ENCODE data around the gene SHOC1. TPM values are rescaled to one million over a fixed set of nuclear protein-coding genes. Genes with fewer than 3 reads are reported as not detected.

SHOC1 gene
- total and polyA plus RNA-seq, 12 donors: 0.11 to 8.2 (median 3.2) TPM

DNA sequence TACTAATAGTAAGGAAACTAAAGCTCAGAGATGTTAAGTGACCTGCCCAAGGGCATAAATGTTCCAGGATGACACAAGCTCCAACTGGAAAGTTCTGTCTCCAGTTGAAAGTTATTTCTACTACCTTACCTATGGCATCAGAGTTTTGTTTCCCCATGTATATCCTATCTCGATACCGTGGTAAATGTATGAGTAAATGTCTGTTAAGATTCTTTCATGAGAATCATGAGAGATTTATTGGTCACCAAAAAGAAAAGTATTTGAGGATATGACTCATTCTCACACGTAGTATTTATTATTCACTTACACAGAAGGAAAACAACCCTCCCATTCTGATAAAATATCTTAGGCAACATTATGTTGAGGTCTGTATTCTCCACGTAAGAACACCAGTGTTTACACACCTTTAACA, 11.1 kb upstream of the SHOC1 start:
- WGBS, 4 donors: 33 to 54% (median 39%) methylated on average over 4 of the region's 4 CpGs
- DNase-seq: no peak
- no peaks in the 10 kb centered on the region for H3K9me3 ChIP-seq (replicated peaks in 1 of 3)
- H3K4me1 ChIP-seq (replicated peaks in 1 of 2): no peaks in the 10 kb centered on the region
- TF ChIP-seq POLR2A (IDR thresholded peaks at IDR 0.05) (no peak), CTCF (IDR thresholded peaks at IDR 0.05) (no peak)
- H3K4me3 ChIP-seq: no peak overlapping the region
- no peak overlapping the region for H3K27ac ChIP-seq
- H3K27me3 ChIP-seq: no peaks in the 10 kb centered on the region
- intact Hi-C loops (cut with DNase I): no loop called here
- no peaks in the 10 kb centered on the region for H3K36me3 ChIP-seq (replicated peaks in 1 of 2)

- no peaks in the 10 kb centered on the region for H3K36me3 ChIP-seq (replicated peaks in 1 of 2)
- TF ChIP-seq POLR2A (IDR thresholded peaks at IDR 0.05): no peak
- no peaks in the 10 kb centered on the region for H3K9me3 ChIP-seq (replicated peaks in 1 of 3)
- intact Hi-C loops (cut with DNase I): no loop called here
- 97 to 99% (median 98%) methylated on average over 2 of the region's 2 CpGs for WGBS, 4 donors
- no peak for DNase-seq
- no peaks in the 10 kb centered on the region for H3K27me3 ChIP-seq
- no peaks in the 10 kb centered on the region for H3K4me1 ChIP-seq (replicated peaks in 1 of 2)
- no peak overlapping the region for H3K27ac ChIP-seq
- no peak overlapping the region for H3K4me3 ChIP-seq
These were observed 10.5 kb upstream of the SHOC1 start for GRCh38 chr9:111805262-111805661.

GRCh38 chr9:111804636-111805035, 9.9 kb upstream of the SHOC1 start:
- H3K27ac ChIP-seq: no peak overlapping the region
- TF ChIP-seq CTCF (IDR thresholded peaks at IDR 0.05) (no peak), POLR2A (IDR thresholded peaks at IDR 0.05) (no peak)
- no peaks in the 10 kb centered on the region for H3K9me3 ChIP-seq (replicated peaks in 1 of 3)
- H3K36me3 ChIP-seq (replicated peaks in 1 of 2): no peaks in the 10 kb centered on the region
- WGBS, 4 donors: 87 to 96% (median 91%) methylated on average over 2 of the region's 2 CpGs
- intact Hi-C loops (cut with DNase I): no loop called here
- DNase-seq: no peak
- no peaks in the 10 kb centered on the region for H3K4me1 ChIP-seq (replicated peaks in 1 of 2)
- H3K4me3 ChIP-seq: no peak overlapping the region
- H3K27me3 ChIP-seq: no peaks in the 10 kb centered on the region

DNA sequence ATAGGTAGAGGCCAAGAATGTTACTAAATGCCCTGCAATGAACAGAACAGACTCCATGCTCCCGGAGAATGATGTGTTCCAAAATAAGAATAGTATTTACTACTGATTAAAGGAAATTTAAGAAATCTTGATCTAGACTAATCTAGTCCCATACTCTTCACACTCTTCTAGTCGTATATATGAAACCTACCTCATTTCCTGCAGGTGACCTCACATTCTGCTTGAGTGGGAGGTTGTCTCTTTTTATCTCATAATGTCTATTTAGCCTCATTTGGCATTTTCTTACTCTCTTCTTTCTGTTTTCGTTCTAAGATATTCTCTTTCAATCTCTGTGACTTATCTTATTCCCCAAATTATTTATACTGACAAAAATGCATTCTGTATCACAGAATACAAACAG, 9.2 kb upstream of the SHOC1 start:
- WGBS, 4 donors: 87 to 91% (median 88%) methylated on average over 3 of the region's 3 CpGs
- Histone ChIP-seq H3K4me3 (no peak overlapping the region), H3K27me3 (no peaks in the 10 kb centered on the region), H3K4me1 (replicated peaks in 1 of 2) (no peaks in the 10 kb centered on the region), H3K9me3 (replicated peaks in 1 of 3) (no peaks in the 10 kb centered on the region), H3K27ac (no peak overlapping the region), H3K36me3 (replicated peaks in 1 of 2) (no peaks in the 10 kb centered on the region)
- no peak for DNase-seq
- TF ChIP-seq CTCF (IDR thresholded peaks at IDR 0.05) (no peak), POLR2A (IDR thresholded peaks at IDR 0.05) (no peak)
- intact Hi-C loops (cut with DNase I): no loop called here

DNA sequence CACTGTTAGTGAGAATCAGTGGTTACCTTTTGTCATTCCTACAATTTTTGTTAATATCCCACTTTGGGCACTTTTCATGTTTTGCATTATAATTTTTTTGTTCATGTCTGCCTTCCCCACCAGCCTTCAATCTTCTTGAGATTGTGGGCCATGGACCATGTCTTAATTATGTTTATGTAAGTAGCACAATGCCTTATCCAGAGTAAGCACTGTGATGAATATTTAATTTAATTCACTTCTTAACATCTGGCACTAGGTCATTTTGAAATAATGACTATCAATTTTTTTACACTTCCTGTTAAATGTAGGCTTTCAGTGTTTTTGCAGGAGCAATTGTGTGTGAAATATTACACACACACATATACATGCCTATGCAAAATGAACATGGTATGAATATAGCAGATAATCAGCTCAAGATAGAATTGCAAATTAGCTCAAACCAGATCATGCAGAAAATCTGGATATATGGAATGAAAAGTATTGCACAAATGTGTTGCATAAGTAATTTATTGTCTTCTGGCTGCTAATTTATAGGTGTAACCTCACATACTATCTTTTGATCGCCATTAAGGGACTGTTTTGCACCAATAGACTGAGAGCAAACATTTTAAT, 5.3 kb upstream of the SHOC1 start:
- DNase-seq: no peak
- TF ChIP-seq CTCF (IDR thresholded peaks at IDR 0.05): no peak
- no peak for TF ChIP-seq POLR2A (IDR thresholded peaks at IDR 0.05)
- intact Hi-C loops (cut with DNase I): no loop called here
- H3K9me3 ChIP-seq (replicated peaks in 1 of 3): no peaks in the 10 kb centered on the region
- WGBS, 4 donors: 89 to 97% (median 92%) methylated on average over 1 of the region's 1 CpG
- no peaks in the 10 kb centered on the region for H3K4me1 ChIP-seq (replicated peaks in 1 of 2)
- no peaks in the 10 kb centered on the region for H3K36me3 ChIP-seq (replicated peaks in 1 of 2)
- no peak overlapping the region for H3K4me3 ChIP-seq
- no peaks in the 10 kb centered on the region for H3K27me3 ChIP-seq
- H3K27ac ChIP-seq: no peak overlapping the region
